Diencephalon (tissue), 1 donor: ENCODE results near the gene AEBP2. TPM values are rescaled to one million over a fixed set of nuclear protein-coding genes. Genes with fewer than 3 reads are reported as not detected.

Experiments
- small RNA-seq: library from RNA; depleted of rRNA; stranded (forward); fragments of <200 nt; gene quantifications from one replicate; pipeline ENCODE3, GENCODE V24; 2014
- total RNA-seq: library from RNA; depleted of rRNA; stranded (reverse); fragments of >200 nt; gene quantifications from one replicate; pipeline ENCODE4 v1.2.3, GENCODE V29; 2014

AEBP2 gene
- 63.0 TPM for total RNA-seq

GRCh38 chr12:19439059-19440018 is at the start of gene AEBP2:
Gene AEBP2, plus strand, starts transcription at chr12:19439492. Its CDS starts 208 bp downstream, at chr12:19439700.

Small RNA genes within 50 kb of the gene (small RNA-seq; reads per million reads assigned to genes)
- gene AC091805.2 (not detected), gene RNU6-254P (not detected)
